HG02623 (cell line): ENCODE measurements around the gene SNAP91.
"Not testable (repeated sequence)": the region's sequence is repeated elsewhere in the genome, so short reads cannot be mapped to it uniquely, and the experiment has no call there.

Source experiments
- ATAC-seq: cut with Tn5 transposase; IDR thresholded peaks from one replicate; pipeline ENCODE4 v1.9.1; 2021; ENCODE audit warnings: moderate library complexity; ENCODE audit not compliant: unreplicated experiment

The SNAP91 gene

GRCh38 chr6:83708970-83709747 lies at the start of gene SNAP91:
SNAP91 (minus strand) TSS chr6:83709101; CDS start chr6:83707927, 1,174 bp downstream.
- ATAC-seq, result no peak

- ATAC-seq, result no peak
Observed at GRCh38 chr6:83758533-83758932, 49.6 kb upstream of the SNAP91 start.

GRCh38 chr6:83757021-83757420 lies 48.1 kb upstream of the SNAP91 start:
- no peak for ATAC-seq

GRCh38 chr6:83756565-83756964 lies 47.7 kb upstream of the SNAP91 start:
- no peak for ATAC-seq

- ATAC-seq, result not testable (repeated sequence)
Observed at GRCh38 chr6:83752375-83752774, 43.5 kb upstream of the SNAP91 start.

GRCh38 chr6:83741089-83741488 lies 32.2 kb upstream of the SNAP91 start:
- no peak for ATAC-seq

- ATAC-seq, result no peak
Observed at GRCh38 chr6:83735461-83735860, 26.6 kb upstream of the SNAP91 start.

- no peak for ATAC-seq
Observed at GRCh38 chr6:83729871-83730270, 21.0 kb upstream of the SNAP91 start.

- no peak for ATAC-seq
Observed at GRCh38 chr6:83722876-83723275, 14.0 kb upstream of the SNAP91 start.

- no peak for ATAC-seq
Observed at GRCh38 chr6:83717809-83718208, 8.9 kb upstream of the SNAP91 start.

- ATAC-seq, result no peak
Observed at GRCh38 chr6:83711958-83712357, 3.1 kb upstream of the SNAP91 start.

- no peak for ATAC-seq
Observed at GRCh38 chr6:83709748-83710050, 798 bp upstream of the SNAP91 start.

- no peak for ATAC-seq
Observed at GRCh38 chr6:83708546-83708969, 343 bp downstream of the SNAP91 start.

- no peak for ATAC-seq
Observed at GRCh38 chr6:83707829-83708545, 914 bp downstream of the SNAP91 start.

- no peak for ATAC-seq
Observed at GRCh38 chr6:83702749-83703148, 6.2 kb downstream of the SNAP91 start.

GRCh38 chr6:83702077-83702476 lies 6.8 kb downstream of the SNAP91 start:
- no peak for ATAC-seq

GRCh38 chr6:83696674-83697073 lies 12.2 kb downstream of the SNAP91 start:
- ATAC-seq, result no peak

- ATAC-seq, result no peak
Observed at GRCh38 chr6:83685481-83685880, 23.4 kb downstream of the SNAP91 start.

- no peak for ATAC-seq
Observed at GRCh38 chr6:83677791-83678190, 31.1 kb downstream of the SNAP91 start.

- no peak for ATAC-seq
Observed at GRCh38 chr6:83637953-83638352, 70.9 kb downstream of the SNAP91 start.

GRCh38 chr6:83636800-83637199 lies 72.1 kb downstream of the SNAP91 start:
- ATAC-seq, result no peak

- no peak for ATAC-seq
Observed at GRCh38 chr6:83633609-83634008, 75.3 kb downstream of the SNAP91 start.
